Stimulated activated CD8-positive, alpha-beta memory T cell treated with anti-CD3 and anti-CD28 coated beads, Interleukin-4, amount 100 ng/mL, for 1 hour (primary cell): ENCODE data around the gene SIX6.

Experiments
- DNase-seq, 2 donors: peaks; one replicate each; pipeline ENCODE4 v3.0.0-alpha.2; 2020; ENCODE audit warnings: low read depth in 2 of 2, low spot score in 1 of 2

SIX6 gene

DNA sequence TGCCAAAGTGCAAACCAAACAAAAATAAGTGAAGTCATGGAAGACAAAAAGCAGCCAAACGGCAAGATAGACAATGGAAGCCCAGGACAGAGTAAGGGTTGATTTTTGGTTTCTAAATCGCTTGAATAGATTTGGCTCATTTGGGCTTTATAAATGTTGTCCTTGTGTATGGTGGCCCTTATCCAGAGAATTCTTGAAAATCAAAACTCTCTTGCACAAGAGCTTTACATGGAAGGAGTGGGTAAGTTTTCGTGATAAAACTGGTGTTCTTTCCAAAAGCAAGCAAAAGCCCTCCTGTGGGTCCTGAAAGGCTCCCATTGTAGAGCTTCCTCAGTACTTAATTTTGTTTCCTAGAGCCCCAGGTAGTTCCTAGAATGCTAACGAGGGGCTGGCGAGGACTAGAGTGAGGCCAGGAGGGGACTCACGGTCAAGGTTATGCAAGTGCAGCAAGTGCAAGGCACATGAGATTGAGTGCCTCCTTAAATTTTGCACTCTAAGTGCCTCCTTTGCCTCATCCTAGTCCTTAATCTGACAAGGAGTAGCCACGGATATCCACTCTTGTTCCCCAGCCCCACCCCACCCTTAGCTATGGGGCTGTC is 4.1 kb downstream of the SIX6 start:
- DNase-seq, result no peak

- DNase-seq, result no peak
Observed at GRCh38 chr14:60514378-60514740, 5.4 kb downstream of the SIX6 start.

- DNase-seq, result no peak
Observed at GRCh38 chr14:60514741-60515491, 6.0 kb downstream of the SIX6 start.

- no peak for DNase-seq
Observed at GRCh38 chr14:60515511-60516289, 6.8 kb downstream of the SIX6 start.

DNA sequence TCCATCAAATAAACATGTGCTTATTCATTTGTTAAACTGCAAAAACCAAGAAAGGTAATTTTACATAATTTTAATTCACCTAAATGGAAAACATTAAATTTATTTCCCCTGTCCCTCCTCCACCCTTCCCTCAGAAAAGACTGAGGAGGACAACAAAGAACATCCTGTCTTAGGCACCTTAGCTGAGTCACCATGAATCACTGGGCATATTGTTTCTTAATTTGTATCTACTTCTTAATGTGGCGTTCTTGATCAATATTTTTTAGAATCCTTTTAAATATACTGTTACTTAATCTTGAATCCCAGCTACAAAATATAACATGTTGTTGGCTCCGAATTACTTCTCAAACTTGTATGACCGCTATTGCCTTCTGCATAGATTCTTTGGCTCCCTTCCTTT is 23.5 kb downstream of the SIX6 start:
- DNase-seq, result no peak

- DNase-seq, result no peak
Observed at GRCh38 chr14:60537663-60538062, 28.7 kb downstream of the SIX6 start.

- no peak for DNase-seq
Observed at GRCh38 chr14:60544659-60545058, 35.7 kb downstream of the SIX6 start.

DNA sequence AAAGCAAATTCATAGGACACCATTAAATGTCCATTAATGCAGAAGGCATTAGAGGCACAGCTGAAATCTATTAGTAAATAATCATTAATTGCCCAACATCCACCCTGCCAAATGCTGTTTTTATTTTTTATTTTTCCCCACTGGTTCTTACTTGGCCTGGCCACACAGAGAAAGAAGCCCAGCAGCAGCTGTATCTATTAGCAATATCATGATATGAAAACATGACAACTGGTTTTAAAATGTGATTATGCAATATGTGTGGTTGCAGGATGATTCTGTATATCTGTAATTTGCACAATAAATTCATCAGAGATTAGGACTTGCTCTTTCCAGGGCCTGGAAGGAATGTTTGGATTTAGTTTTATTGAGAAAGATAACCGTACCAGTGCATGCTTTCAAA is 44.9 kb downstream of the SIX6 start:
- DNase-seq, result no peak

GRCh38 chr14:60561845-60562746 is 53.1 kb downstream of the SIX6 start:
- DNase-seq, result no peak
